ENCODE data around the gene CAPN11. TPM values are rescaled to one million over a fixed set of nuclear protein-coding genes. Genes with fewer than 3 reads are reported as not detected.

The CAPN11 gene
- total and polyA plus RNA-seq, 2 experiments from 2014 or later: 1.1 to 1.7 TPM

GRCh38 chr6:44167567-44167966 lies 8.9 kb downstream of the CAPN11 start:
- Histone ChIP-seq H3K27me3 (ENCODE audit: insufficient read depth) (no peaks in the 10 kb centered on the region), H3K4me3 (no peak overlapping the region), H3K4me1 (ENCODE audit: insufficient read depth) (peaks cover 20% of the 10 kb centered on the region), H3K36me3 (ENCODE audit: insufficient read depth) (no peaks in the 10 kb centered on the region), H4K20me1 (replicated peaks; ENCODE audit: insufficient read depth) (no peaks in the 10 kb centered on the region), H3K4me2 (no peak overlapping the region; the same call in 1 of the 2 replicates), H3K79me2 (replicated peaks; ENCODE audit: insufficient read depth) (no peaks in the 10 kb centered on the region), H3F3A (replicated peaks; ENCODE audit: low read depth) (no peaks in the 10 kb centered on the region), H3K27ac (ENCODE audit: low read depth) (no peak overlapping the region), H2AFZ (no peak overlapping the region), H3K9me2 (ENCODE audit: insufficient read depth) (no peaks in the 10 kb centered on the region)
- ATAC-seq (no peak), DNase-seq (ENCODE audit: low spot score) (no peak)
- H3K4me1 Mint-ChIP-seq: peaks cover 43% of the 10 kb centered on the region
- no peak overlapping the region for H3K4me3 Mint-ChIP-seq
- no peak overlapping the region for H3K27ac Mint-ChIP-seq
- H3K9me3 Mint-ChIP-seq: no peaks in the 10 kb centered on the region
- TF ChIP-seq CTCF (conservative IDR thresholded peaks at IDR 0.05; ENCODE audit: low read depth in 2 of 2) (no peak), CREB1 (CRISPR knock-in tag; IDR thresholded peaks at IDR 0.05; ENCODE audit: low read depth) (no peak), EZH2phosphoT487 (IDR thresholded peaks at IDR 0.05; ENCODE audit: unreplicated experiment) (no peak), EZH2 (IDR thresholded peaks at IDR 0.05; ENCODE audit: low read depth, unreplicated experiment) (no peak), NANOG (IDR thresholded peaks at IDR 0.05; ENCODE audit: borderline replicate concordance) (no peak), STAT1 (IDR thresholded peaks at IDR 0.05; ENCODE audit: unreplicated experiment) (no peak), POLR2AphosphoS5 (IDR thresholded peaks at IDR 0.05; ENCODE audit: low read depth) (no peak), ZNF114 (CRISPR knock-in tag; IDR thresholded peaks at IDR 0.05) (no peak), JUNB (IDR thresholded peaks at IDR 0.05; ENCODE audit: unreplicated experiment) (no peak), ZNF331 (CRISPR knock-in tag; IDR thresholded peaks at IDR 0.05; ENCODE audit: low read depth) (no peak), ZNF462 (CRISPR knock-in tag; IDR thresholded peaks at IDR 0.05) (no peak)
- TF ChIP-seq, protein P1, sequence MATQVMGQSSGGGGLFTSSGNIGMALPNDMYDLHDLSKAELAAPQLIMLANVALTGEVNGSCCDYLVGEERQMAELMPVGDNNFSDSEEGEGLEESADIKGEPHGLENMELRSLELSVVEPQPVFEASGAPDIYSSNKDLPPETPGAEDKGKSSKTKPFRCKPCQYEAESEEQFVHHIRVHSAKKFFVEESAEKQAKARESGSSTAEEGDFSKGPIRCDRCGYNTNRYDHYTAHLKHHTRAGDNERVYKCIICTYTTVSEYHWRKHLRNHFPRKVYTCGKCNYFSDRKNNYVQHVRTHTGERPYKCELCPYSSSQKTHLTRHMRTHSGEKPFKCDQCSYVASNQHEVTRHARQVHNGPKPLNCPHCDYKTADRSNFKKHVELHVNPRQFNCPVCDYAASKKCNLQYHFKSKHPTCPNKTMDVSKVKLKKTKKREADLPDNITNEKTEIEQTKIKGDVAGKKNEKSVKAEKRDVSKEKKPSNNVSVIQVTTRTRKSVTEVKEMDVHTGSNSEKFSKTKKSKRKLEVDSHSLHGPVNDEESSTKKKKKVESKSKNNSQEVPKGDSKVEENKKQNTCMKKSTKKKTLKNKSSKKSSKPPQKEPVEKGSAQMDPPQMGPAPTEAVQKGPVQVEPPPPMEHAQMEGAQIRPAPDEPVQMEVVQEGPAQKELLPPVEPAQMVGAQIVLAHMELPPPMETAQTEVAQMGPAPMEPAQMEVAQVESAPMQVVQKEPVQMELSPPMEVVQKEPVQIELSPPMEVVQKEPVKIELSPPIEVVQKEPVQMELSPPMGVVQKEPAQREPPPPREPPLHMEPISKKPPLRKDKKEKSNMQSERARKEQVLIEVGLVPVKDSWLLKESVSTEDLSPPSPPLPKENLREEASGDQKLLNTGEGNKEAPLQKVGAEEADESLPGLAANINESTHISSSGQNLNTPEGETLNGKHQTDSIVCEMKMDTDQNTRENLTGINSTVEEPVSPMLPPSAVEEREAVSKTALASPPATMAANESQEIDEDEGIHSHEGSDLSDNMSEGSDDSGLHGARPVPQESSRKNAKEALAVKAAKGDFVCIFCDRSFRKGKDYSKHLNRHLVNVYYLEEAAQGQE (IDR thresholded peaks at IDR 0.05; ENCODE audit: unreplicated experiment): no peak
- TF ChIP-seq, protein P2, sequence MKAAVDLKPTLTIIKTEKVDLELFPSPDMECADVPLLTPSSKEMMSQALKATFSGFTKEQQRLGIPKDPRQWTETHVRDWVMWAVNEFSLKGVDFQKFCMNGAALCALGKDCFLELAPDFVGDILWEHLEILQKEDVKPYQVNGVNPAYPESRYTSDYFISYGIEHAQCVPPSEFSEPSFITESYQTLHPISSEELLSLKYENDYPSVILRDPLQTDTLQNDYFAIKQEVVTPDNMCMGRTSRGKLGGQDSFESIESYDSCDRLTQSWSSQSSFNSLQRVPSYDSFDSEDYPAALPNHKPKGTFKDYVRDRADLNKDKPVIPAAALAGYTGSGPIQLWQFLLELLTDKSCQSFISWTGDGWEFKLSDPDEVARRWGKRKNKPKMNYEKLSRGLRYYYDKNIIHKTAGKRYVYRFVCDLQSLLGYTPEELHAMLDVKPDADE (IDR thresholded peaks at IDR 0.05): no peak
- peaks cover 14% of the 10 kb centered on the region for H3K27me3 Mint-ChIP-seq (ENCODE audit: insufficient read depth, low read depth, poor library complexity)
- no peaks in the 10 kb centered on the region for H3K36me3 Mint-ChIP-seq (ENCODE audit: low read depth)

All from GM23338 (cell line).